ENCODE data around the gene HGFAC. TPM values are rescaled to one million over a fixed set of nuclear protein-coding genes. Genes with fewer than 3 reads are reported as not detected.
A peak's percentile ranks its signal among the peaks of the same experiment; 100 is the strongest.

Gene HGFAC
- total and polyA plus RNA-seq, 2 of the 13 experiments (the other 11 are each of a cell fraction or from before 2014, with no cell fraction given) = 8.5 to 63.6 TPM

- TF ChIP-seq ZBTB37 (CRISPR knock-in tag; IDR thresholded peaks at IDR 0.05) (no peak), ZBTB38 (CRISPR knock-in tag; IDR thresholded peaks at IDR 0.05) (0 out of 2 replicates have a peak, but pooled peaks have one; percentile 19), LCORL (IDR thresholded peaks at IDR 0.05) (no peak), LCORL (CRISPR knock-in tag; IDR thresholded peaks at IDR 0.05) (0 out of 2 replicates have a peak, but pooled peaks have one; percentile 55), ZNF761 (CRISPR knock-in tag; conservative IDR thresholded peaks at IDR 0.05) (no peak), ZC3H13 (CRISPR knock-in tag; IDR thresholded peaks at IDR 0.05) (peak; percentile 63; the same call in 1 of the 2 replicates), ZNF614 (CRISPR knock-in tag; IDR thresholded peaks at IDR 0.05; ENCODE audit: borderline replicate concordance) (no peak), ZBTB7A (CRISPR knock-in tag; IDR thresholded peaks at IDR 0.05) (0 out of 2 replicates have a peak, but pooled peaks have one; percentile 39), SALL1 (CRISPR knock-in tag; IDR thresholded peaks at IDR 0.05) (peak; percentile 36; the same call in 1 of the 2 replicates), THAP8 (CRISPR knock-in tag; IDR thresholded peaks at IDR 0.05; ENCODE audit: borderline replicate concordance) (0 out of 2 replicates have a peak, but pooled peaks have one; percentile 41), ZNF687 (CRISPR knock-in tag; IDR thresholded peaks at IDR 0.05) (peak; percentile 71)
- TF ChIP-seq, protein P1, sequence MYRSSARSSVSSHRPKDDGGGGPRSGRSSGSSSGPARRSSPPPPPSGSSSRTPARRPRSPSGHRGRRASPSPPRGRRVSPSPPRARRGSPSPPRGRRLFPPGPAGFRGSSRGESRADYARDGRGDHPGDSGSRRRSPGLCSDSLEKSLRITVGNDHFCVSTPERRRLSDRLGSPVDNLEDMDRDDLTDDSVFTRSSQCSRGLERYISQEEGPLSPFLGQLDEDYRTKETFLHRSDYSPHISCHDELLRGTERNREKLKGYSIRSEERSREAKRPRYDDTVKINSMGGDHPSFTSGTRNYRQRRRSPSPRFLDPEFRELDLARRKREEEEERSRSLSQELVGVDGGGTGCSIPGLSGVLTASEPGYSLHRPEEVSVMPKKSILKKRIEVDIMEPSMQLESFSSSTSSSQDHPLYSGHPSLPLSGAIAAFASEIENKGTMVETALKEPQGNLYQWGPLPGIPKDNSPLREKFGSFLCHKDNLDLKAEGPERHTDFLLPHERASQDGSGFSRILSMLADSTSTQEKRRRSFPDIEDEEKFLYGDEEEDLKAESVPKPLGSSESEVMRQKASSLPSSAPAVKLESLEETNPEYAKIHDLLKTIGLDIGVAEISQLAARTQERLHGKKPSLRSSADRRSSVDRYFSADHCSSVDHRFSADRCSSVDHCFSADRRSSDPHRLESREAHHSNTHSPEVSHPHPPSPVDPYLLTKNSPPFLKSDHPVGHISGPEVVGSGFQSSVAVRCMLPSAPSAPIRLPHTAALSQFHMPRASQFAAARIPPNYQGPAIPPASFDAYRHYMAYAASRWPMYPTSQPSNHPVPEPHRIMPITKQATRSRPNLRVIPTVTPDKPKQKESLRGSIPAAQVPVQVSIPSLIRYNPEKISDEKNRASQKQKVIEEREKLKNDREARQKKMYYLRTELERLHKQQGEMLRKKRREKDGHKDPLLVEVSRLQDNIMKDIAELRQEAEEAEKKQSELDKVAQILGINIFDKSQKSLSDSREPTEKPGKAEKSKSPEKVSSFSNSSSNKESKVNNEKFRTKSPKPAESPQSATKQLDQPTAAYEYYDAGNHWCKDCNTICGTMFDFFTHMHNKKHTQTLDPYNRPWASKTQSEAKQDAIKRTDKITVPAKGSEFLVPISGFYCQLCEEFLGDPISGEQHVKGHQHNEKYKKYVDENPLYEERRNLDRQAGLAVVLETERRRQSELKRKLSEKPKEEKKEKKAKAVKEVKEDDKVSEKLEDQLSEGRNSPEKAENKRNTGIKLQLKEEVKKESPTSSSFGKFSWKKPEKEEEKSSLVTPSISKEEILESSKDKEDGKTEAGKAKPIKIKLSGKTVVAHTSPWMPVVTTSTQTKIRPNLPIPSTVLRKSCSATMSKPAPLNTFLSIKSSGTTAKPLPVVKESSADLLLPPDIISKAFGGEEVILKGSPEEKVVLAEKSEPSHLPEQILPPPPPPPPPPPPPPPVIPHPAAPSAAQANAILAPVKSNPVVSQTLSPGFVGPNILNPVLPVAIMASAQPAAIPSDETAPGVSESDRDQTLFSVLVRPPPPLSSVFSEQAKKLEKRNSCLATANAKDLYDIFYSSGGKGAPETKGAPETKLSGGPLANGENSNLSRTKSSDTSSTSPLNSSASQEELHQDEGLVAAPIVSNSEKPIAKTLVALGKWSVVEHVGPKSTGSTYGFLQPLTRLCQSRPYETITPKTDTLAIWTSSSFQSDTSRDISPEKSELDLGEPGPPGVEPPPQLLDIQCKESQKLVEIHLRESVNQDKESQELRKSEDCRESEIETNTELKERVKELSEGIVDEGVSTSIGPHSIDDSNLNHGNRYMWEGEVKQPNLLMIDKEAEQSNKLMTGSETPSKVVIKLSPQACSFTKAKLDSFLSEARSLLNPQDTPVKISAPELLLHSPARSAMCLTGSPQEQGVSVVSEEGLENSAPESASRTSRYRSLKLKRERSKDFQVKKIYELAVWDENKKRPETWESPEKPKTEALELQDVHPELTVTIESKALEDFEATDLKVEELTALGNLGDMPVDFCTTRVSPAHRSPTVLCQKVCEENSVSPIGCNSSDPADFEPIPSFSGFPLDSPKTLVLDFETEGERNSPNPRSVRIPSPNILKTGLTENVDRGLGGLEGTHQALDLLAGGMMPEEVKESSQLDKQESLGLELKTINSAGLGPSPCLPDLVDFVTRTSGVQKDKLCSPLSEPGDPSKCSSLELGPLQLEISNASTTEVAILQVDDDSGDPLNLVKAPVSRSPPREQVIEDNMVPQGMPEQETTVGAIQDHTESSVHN (CRISPR knock-in tag; IDR thresholded peaks at IDR 0.05) = 0 out of 2 replicates have a peak, but pooled peaks have one; percentile 11
These were observed 8.1 kb downstream of the HGFAC start (continued) for GRCh38 chr4:3449574-3450534.

All from HepG2 (cell line).